Measurements from ENCODE around the gene SLC6A9. TPM values are rescaled to one million over a fixed set of nuclear protein-coding genes. Genes with fewer than 3 reads are reported as not detected.
A peak's percentile ranks its signal among the peaks of the same experiment; 100 is the strongest.

SLC6A9 gene
- total RNA-seq, 4 donors from 2014 or later, result 55.8 to 85.7 (median 62.0) TPM

GRCh38 chr1:43981135-43981491, 50.1 kb downstream of the SLC6A9 start:
- WGBS, 2 donors, result 36 to 58% methylated on average over 19 to 20 of the region's 20 CpGs
- intact Hi-C loops (cut with DNase I; ENCODE audit: low total_unique reads), result no loop called here
- TF ChIP-seq POLR2A (IDR thresholded peaks at IDR 0.05), result no peak
- TF ChIP-seq, protein P1, sequence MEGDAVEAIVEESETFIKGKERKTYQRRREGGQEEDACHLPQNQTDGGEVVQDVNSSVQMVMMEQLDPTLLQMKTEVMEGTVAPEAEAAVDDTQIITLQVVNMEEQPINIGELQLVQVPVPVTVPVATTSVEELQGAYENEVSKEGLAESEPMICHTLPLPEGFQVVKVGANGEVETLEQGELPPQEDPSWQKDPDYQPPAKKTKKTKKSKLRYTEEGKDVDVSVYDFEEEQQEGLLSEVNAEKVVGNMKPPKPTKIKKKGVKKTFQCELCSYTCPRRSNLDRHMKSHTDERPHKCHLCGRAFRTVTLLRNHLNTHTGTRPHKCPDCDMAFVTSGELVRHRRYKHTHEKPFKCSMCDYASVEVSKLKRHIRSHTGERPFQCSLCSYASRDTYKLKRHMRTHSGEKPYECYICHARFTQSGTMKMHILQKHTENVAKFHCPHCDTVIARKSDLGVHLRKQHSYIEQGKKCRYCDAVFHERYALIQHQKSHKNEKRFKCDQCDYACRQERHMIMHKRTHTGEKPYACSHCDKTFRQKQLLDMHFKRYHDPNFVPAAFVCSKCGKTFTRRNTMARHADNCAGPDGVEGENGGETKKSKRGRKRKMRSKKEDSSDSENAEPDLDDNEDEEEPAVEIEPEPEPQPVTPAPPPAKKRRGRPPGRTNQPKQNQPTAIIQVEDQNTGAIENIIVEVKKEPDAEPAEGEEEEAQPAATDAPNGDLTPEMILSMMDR (IDR thresholded peaks at IDR 0.05), result no peak
- H3K4me3 ChIP-seq (ENCODE audit: low read depth, poor library complexity, severe bottlenecking), result no peak overlapping the region
- no peak for DNase-seq (ENCODE audit: low spot score in 2 of 2)

- 44 to 53% methylated on average over 12 to 13 of the region's 13 CpGs for WGBS, 2 donors
- no peak for DNase-seq (ENCODE audit: low spot score in 2 of 2)
- intact Hi-C loops (cut with DNase I; ENCODE audit: low total_unique reads), result no loop called here
- no peak overlapping the region for H3K4me3 ChIP-seq (ENCODE audit: low read depth, poor library complexity, severe bottlenecking)
- TF ChIP-seq, protein P1 (IDR thresholded peaks at IDR 0.05), result no peak
- no peak for TF ChIP-seq POLR2A (IDR thresholded peaks at IDR 0.05)
Measured at GRCh38 chr1:43980255-43981134, 50.8 kb downstream of the SLC6A9 start.

DNA sequence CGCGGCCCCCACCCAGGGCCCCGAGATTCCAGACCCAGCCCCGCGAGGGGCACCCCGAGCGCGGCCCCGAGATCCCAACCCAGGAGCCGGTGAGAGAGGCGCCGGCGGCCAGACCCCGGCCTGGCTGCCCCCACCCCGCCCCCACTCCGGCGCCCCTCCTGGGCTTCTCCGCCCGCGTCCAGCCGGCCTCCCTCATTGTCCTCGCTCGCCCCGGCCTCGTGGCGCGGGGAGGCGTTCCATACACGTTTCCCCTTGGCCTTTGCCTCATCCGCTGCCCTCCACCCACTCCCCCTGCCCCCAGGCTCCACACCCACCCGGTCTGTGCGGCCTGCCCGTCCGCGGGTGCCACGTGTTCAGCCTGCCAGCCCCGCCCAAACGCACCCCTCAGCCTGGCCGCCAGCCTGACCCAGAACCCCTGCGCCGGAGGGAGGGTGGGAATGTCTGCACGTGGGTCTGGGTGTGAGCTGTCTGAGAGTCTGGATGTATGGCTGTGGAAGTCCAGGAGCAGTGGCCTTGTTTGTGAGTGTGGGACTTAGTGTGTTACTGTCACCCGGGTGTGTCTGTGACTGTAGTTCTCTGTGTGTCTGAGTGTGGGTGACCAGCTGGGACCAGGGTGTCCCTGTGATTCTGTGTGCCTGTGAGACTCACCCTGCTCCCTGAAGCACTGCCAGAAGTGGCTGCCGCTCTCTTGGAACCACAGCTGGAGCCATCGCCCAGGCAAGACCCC, 51.6 kb downstream of the SLC6A9 start:
- 3 to 6% methylated on average over 13 to 40 of the region's 45 CpGs for WGBS, 2 donors
- peak overlapping the region; percentile 46 for H3K4me3 ChIP-seq (ENCODE audit: low read depth, poor library complexity, severe bottlenecking)
- intact Hi-C loops (cut with DNase I; ENCODE audit: low total_unique reads), result no loop called here
- DNase-seq (ENCODE audit: low spot score in 2 of 2), result peak in 1 of 2 donors; percentile 90
- TF ChIP-seq, protein P1 (IDR thresholded peaks at IDR 0.05), result no peak
- TF ChIP-seq POLR2A (IDR thresholded peaks at IDR 0.05), result no peak

GRCh38 chr1:43979261-43979527, 52.1 kb downstream of the SLC6A9 start:
- no peak for TF ChIP-seq POLR2A (IDR thresholded peaks at IDR 0.05)
- TF ChIP-seq, protein P1 (IDR thresholded peaks at IDR 0.05), result no peak
- whole genome bisulfite sequencing, 2 donors, result 0% methylated on average over 4 to 6 of the region's 45 CpGs
- intact Hi-C loops (cut with DNase I; ENCODE audit: low total_unique reads), result no loop called here
- H3K4me3 ChIP-seq (ENCODE audit: low read depth, poor library complexity, severe bottlenecking), result peak overlapping the region; percentile 46
- DNase-seq (ENCODE audit: low spot score in 2 of 2), result no peak

- no peak for DNase-seq (ENCODE audit: low spot score in 2 of 2)
- TF ChIP-seq, protein P1 (IDR thresholded peaks at IDR 0.05), result no peak
- 6 to 9% methylated on average over 41 to 44 of the region's 54 CpGs for WGBS, 2 donors
- intact Hi-C loops (cut with DNase I; ENCODE audit: low total_unique reads), result no loop called here
- H3K4me3 ChIP-seq (ENCODE audit: low read depth, poor library complexity, severe bottlenecking), result peak within 1 kb of the TSS; percentile 46
Measured at GRCh38 chr1:43978551-43979260, 52.6 kb downstream of the SLC6A9 start, which contains the start of gene B4GALT2. Gene B4GALT2, plus strand, starts transcription at chr1:43979210. Its CDS starts 1,951 bp downstream, at chr1:43981161.
